HS-5 (cell line): ENCODE results near the gene SETD1B.
A peak's percentile ranks its signal among the peaks of the same experiment; 100 is the strongest.
"Not testable (repeated sequence)": the region's sequence is repeated elsewhere in the genome, so short reads cannot be mapped to it uniquely, and the experiment has no call there.

ENCODE experiments used
- DNase-seq: peaks from one replicate; pipeline ENCODE4 v3.0.0-alpha.2; 2012; ENCODE audit warnings: low read depth

Gene SETD1B

GRCh38 chr12:121780429-121780828 is 23.4 kb upstream of the SETD1B start:
- DNase-seq: no peak

DNA sequence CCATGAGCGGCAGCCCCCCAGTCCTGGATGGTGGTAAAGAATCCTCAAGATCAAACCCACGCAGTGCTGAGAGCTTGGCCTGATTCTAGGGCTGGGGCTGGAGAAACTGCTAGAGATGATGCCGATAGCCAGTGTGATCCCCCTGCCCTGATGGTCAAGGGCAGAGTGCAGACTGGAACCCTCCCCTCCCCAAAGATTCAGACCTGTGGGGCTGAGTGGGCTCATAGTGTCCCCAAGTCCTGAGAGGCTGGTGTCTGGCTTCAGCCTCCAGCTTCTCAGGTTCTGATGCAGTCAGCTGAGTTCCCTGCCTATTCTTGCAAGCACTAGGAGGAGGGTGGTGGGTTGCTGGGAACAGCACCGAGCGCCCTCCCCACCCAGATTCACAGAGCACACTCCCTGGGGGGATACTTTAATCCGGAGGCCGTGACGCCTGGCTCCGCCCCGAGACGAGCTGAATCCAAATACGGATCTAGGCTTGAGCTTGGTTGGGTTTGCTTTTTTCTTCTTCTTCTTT is 22.3 kb upstream of the SETD1B start:
- DNase-seq: no peak

DNA sequence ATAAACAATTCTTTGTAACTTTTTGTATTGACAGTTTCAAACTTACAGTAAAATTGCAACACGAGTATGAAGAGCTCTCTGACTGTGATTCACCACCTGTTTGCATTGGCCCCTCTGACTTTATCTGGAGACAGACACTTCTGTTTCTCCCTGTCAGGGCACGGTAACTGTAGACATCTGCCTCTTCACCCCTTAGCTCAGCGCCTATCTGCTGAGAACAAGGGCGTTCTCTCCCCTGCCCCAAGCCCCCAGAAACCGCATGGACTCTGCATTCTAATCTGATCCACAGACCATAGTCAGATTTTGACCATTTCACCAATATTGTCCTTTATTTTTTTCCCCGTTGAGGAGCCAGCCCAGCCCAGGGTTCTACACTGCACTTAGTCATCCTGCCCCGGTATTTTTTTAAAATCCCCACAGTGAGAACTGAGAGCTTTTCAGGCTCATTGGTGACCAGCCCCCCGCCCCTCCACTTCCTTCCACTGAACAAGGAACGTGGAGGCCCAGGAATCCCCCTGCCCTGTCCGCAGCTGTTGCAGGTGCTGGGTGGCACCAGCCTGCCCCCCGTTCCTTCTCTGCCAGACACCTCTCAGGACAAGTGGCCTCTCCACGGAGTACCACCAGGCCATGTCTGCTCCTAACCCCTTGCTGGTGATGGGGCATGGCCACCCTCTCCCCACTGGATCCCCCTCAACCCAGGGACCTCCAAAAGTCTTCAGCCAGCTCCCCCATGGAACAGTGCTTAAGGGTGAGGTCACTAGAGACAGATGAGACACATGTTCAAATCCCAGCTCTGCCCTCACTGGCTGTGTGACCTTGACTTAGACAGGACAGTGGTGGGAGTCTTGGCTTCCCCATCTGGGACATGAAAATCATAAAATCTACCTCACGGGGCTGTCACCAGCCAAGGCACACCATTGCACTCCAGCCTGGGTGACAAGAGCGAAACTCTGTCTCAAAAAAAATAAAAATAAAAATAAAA is 21.5 kb upstream of the SETD1B start:
- DNase-seq: no peak

GRCh38 chr12:121783766-121784165 is 20.0 kb upstream of the SETD1B start:
- no peak for DNase-seq

GRCh38 chr12:121784460-121784859 is 19.3 kb upstream of the SETD1B start:
- DNase-seq: peak; percentile 86

GRCh38 chr12:121786440-121786825 is 17.4 kb upstream of the SETD1B start:
- DNase-seq: peak; percentile 92

- no peak for DNase-seq
These were observed 16.5 kb upstream of the SETD1B start for GRCh38 chr12:121787063-121788025.

DNA sequence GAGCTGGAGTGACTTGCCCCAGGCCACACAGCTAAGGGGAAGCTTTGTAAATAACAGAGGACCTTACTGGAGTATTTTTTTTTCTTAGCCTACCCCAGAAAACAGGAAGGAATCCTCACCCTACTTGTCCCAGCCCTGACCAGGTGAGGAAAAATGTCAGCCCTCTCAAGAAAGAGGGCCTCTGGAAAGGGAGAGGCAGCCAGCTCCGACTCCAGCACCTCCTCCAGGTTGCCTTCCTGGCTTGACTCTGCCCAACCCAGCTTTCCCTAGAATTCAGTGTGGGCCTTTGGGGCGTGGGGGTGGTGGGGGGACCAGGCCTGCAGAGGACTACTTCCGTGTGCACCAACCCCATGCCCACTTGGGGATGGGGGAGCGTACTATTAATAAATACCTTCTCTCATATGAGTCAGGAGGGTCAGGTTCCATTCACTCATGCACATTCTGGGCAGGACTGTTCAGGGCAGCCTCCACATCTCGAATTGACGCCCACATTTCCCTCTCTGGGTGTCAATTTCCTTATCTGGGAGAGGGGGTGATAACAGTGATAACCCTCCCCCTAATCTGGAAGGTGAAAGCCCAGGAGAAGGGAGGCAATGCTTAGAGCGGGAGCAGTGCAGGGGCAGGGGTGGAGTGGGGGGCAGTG is 15.5 kb upstream of the SETD1B start:
- DNase-seq: no peak

DNA sequence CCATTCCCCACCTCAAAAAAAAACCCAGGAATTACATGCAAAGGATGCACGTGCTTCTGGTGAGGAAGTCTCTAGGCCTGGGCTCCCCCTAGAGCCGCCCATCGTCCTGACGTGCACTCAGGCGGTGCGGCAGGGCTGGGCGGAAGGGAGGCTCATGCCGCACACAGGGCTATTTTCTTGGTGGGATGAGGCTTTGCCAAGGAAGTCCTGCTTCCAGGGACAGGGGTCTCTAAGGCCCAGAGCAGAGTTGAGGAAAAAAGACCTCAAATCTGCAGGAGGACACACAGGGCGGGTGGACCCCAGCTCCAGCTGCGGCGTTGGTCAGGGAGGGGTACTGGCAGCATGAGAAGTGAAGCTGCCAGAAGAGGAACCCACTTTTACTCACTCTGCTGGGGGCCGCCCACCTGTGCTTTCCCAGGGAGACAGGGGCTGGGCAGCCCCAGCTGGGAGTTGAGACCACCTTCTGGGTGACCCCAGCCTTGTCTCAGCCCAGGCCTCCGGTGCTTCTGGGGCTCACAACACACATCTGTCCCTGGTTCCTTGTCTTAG is 14.5 kb upstream of the SETD1B start:
- no peak for DNase-seq

DNA sequence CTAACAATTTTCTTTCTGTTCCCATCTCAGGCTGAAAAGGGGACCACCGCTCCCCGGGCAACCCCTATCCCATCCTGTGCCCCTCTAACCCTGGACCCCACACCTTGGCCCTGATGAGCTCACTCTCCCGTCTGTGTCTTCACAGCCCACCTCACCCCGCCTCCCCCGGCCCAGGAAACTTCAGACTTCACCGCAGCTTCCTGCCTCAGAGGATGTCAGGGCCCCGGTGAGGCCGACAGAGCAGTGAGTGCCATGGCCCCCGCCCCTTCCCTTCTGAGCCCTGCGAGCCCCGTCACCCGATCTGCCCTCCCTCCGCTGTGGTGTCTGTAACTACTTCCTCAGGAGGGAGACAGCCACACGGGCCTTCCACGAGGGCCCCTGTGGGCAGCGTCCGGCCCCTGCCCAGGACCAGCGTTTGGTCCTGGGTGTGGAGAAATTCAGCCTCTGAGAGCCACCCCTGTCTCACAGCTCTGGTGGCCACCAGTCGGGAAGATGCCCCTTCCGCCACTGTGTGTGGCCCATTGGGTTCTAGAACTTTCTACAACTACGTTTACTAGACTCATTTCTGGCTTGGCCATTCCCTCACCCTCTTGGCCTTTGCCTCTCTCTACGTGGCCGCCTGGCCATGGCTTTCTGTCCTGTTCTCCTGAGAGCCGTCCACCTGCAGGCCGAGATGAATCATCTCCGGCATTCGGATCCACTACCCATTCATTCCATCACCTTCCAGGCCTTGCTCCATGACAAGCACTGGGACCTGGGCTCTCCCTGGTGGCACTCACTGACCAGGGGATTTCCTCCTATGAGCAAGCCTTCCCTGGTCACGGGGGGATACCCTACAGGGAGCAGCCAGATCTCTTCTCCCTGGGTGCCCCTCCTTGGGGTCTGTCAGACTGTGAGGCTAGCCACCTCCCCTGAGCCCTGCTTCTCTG is 13.7 kb upstream of the SETD1B start:
- no peak for DNase-seq

- DNase-seq: not testable (repeated sequence)
These were observed 13.0 kb upstream of the SETD1B start for GRCh38 chr12:121790785-121791184.

GRCh38 chr12:121791671-121792551 is 11.9 kb upstream of the SETD1B start:
- DNase-seq: no peak

DNA sequence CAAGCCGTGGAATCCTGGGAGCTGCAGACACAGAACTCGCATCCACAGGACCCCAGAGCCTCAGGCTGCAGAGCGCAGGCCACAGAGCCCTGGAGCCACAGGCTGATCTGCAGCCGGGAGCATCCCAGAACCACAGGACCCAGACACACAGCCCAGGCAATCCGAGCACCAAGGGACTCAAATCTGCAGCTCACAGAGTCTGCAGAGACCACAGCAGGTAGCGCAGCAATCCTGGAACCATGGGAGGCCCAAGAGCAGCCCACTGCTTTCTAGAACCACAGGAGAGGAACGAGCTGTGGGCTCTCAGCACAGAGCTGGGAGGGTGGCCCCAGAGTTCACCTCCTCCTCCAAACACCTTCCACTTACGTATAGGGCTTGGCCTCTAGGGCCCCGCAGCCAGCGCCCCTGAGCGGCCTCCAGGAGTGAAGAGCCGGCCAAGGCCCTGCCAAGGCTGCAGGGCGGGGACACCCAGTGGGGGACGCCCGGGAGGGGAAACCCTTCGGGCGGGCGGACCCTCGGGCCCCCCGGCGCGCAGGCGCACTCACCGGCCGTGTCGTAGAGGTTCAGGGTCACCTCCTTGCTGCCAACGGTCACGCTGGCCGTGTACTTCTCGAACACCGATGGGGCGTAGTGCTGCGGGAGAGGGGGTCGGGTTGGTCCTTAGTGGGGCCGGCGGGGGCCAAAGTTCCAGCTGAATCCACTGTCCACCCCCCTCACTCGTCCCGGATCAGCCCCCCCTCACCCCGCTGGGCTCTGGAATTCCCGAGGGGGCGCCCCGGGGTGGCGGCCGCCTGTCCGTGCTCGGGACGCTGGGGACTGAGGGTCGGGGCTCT is 11.0 kb upstream of the SETD1B start:
- DNase-seq: no peak

DNA sequence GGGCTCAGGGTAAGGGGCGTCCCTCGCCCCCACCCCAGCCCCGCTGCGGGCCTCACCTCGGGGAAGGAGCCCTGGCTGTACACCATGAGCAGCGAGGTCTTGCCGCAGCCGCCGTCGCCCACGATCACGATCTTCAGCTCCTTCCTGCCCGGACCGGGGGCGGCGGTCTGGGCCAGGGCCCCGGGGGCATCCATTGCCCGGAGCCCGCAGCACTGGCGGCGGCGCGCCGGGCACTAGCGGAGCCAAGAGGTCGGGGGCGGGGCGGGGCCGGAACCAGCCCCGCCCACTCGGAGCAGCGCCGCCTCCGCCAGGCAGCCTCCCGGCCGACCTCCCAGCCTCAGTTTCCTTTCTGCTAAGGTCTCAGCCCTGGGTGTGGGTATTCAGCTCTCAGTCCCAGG is 10.4 kb upstream of the SETD1B start, which contains the start of gene RHOF:
Gene RHOF, minus strand, starts transcription at position 249 of the 398 bp plus-strand sequence. Its CDS starts 55 bp downstream, at position 194.
- no peak for DNase-seq

DNA sequence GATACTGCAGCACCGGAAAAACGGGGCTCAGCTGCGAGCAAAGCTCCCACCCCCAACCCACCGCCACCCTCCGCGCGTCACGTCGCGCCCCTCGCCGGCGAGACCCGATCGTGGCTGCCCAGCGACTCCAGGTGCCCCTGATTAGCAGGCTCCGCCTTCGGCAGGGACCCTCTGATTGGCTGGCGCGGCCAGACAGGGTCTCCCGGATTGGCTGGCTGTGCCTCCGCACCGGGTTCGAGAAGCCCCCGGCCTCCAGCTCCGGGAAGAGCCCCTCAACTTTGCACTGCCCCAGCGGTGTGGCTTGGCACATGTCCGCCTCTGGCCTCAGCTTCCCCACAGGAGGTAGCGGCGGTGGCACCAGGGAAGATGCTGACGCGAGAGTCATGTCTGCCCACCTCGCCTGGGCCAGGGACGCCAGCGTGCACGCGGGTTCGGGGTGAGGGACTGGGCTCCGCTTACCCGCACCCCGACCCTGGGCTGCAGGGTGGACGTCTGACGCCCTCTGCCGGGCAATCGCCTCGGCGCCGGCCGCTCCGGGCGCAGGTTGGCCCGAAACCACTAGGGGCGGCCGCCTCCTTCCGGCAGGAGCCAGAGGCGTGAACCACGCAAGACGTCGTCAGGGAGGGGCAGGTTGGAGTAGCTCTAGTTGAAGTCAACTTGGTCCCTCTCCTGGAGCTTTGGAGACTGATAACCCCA is 9.8 kb upstream of the SETD1B start:
- DNase-seq: peak; percentile 77

DNA sequence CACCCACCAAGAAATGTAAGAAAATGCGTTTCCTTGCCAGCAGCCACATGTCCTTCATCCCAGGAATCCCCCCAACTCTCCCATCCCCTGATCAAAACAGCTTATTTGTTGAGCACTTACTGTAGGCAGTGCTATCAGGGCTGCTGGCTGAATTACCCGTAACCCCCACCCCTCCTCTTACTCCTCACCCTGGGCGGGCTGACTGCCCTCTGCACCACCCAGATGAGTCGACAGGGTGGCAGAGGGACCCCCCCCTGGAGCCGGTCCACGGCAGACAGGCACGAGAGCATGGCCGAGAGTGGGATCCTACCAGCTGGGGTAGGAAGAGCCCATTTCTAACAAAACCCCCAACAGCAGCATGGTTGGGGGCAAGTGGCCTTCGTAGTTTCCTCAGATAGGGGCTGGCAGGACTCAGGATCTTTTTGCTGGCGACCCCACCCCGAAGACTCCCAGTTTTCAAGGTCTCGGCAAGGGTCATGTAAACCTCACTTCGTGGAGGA is 9.2 kb upstream of the SETD1B start:
- no peak for DNase-seq
